GM21367 (cell line): ENCODE measurements around the gene KSR2.
"Not testable (repeated sequence)": the region's sequence is repeated elsewhere in the genome, so short reads cannot be mapped to it uniquely, and the experiment has no call there.

ENCODE experiments used
- ATAC-seq: cut with Tn5 transposase; IDR thresholded peaks from one replicate; pipeline ENCODE4 v1.9.1; 2021; ENCODE audit not compliant: unreplicated experiment

The KSR2 gene

DNA sequence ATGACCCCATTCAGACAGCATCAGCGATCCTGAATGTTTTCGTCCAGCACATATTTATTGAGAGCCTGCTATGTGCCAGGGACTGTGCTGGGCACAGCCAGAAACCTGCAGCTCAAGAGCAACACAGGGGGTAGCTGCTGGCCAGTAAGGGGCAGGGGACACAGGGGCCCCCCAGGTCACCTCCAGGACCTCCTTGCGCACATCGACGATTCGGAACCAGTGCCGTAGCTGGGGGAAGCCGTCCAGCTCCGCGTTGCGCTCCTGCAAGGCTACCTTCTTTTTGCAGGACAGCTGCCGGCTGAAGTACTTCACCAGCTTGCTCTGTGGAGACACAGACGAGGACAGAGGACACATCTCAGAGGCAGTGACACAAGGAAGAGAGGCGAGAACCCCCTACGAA lies 108.7 kb downstream of the KSR2 start:
- no peak for ATAC-seq

DNA sequence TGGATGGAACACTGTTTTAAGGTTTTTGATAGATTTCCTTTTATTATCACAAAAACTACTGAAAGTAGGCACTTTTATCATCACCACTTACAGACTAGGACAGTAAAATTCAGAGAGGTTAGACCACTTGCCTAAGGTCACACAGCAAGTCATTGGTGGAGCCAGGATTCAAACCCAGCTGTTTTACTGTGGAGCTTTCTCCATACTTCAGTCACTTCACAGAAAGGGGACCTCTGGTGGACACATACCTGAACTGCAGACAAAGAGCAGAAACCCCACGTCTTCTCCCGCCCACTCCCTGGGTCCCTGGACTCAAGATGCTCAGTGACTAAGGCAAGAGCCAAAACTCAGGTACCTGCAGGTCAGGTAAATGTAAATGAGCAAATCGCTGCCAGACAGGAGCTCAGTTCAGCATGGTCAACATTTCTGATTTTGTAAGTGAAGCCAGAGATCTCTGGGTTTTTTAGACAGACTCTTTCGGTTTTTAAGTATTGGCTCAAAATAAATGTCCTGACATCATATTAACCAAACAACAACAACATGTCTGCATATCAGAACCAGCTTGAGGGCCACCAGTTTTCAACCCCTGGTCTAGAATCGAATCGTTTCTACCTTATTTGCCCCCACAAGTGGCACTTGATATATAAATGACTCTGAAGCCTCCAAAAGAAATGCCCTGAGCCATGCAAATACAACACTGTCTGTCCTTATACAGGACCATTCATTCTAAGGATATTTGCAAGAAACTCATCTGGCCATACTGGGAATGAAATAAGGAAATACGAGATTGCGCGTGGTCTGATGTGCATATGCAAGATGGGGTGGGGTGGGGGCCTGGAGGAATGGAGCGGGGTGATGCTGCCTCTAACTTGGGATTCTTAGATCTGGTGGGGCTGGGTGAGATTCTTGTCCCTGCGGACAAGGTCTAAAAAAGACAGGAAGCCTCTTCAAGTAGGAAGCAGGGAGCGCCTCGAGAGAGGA lies 110.9 kb downstream of the KSR2 start:
- ATAC-seq: no peak

DNA sequence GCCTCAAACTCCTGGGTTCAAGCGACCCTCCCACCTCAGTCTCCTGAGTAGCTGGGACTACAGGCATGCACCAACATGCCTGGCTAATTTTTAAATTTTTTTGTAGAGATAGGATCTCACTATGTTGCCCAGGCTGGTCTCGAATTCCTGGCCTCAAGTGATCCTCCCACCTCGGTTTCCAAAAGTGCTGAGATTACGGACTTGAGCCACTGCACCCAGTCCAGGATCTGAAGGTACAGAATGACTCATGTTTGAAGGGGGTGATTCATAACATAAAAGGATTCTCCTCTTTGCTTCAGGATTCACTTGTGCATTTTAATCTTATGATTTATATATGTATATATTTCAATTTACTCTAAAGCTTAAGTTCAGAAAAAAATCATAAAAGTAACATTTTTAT lies 111.7 kb downstream of the KSR2 start:
- ATAC-seq: not testable (repeated sequence)

DNA sequence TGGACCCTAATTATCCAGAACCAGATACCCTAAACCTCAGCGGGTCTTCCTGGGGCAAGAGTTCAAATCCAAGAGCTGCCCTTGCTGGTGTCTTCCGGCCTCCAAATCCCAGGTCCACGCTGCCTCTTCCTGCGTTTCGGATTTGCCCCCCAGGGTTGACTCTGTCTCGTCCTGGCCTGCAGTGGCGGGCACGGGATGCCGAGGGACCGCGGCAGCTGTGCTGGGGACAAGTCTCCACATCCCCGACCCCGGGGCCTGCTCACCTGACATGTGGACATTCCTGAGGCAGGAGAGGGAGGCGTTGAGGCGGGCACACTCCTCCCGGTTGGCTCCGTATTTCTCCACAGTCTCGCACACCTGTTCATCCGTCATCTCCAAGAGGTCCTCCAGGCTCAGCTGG lies 113.6 kb downstream of the KSR2 start:
- no peak for ATAC-seq

DNA sequence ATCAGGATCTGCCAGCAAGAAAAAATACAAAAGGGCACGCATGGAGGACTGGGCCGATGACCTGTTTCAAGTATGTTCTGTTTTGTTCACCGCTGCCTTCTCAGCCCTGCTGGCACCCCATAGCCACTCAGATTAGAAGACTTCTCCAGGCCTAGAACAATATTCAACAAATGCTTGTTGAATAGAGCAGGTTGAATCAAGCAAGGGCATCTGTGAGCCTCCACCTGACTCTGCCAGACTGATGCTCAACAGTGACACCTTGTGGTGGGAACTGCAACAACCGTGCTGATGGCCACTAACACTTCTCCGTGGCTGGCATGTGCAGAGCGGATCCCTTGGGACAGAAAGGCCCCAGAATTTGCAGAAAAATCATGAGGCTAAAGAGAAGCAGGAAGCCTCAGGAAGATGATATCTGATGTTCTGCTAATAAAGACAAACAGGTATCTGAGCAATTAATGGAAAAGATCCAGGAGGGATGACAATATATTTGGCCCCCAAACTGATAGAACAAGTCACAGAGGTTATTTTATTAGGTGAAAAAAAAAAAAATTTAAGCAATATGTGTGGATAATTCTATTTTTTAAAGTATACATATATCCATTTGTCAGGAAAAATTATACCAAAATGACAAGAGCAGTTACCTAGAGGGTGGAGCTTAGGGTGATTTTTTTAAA lies 114.3 kb downstream of the KSR2 start:
- peak; percentile 51 for ATAC-seq

DNA sequence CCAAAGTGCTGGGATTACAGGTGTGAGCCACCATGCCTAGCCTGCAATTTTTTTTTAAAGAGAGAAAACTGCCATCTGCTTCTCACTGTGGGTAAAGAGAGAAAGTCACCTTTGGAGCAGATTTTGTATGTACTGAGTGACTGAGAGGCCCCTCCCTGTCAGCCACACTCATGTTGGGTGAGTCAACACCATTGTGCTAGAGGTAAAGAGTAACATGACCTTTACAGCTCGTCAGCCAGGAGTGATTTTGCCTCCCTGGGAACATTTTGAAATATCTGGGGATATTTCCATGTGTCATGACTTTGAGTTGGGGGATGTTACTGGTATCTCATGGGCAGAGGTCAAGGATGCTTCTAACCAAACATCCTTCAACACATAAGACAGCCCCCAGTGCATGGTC lies 115.2 kb downstream of the KSR2 start:
- ATAC-seq: no peak

DNA sequence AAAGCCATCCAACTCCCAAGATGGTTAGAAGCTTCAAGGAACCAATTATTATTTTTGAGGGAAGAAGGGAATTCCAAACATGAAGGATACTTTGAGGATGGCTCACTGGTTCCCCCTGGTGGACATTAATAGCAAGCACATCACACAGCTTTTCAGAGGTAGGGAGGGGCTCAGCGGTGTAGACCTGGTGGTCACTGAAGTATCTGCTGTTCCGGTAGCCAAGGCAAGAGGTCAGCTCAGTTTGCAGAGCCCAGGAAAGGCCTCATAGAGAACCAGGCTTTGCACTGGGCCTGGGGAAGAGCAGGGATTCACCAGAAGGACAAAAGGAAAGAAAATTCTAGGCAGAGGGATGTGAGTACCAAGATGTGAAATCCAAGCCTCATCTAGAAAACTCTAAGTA lies 118.7 kb downstream of the KSR2 start:
- no peak for ATAC-seq

DNA sequence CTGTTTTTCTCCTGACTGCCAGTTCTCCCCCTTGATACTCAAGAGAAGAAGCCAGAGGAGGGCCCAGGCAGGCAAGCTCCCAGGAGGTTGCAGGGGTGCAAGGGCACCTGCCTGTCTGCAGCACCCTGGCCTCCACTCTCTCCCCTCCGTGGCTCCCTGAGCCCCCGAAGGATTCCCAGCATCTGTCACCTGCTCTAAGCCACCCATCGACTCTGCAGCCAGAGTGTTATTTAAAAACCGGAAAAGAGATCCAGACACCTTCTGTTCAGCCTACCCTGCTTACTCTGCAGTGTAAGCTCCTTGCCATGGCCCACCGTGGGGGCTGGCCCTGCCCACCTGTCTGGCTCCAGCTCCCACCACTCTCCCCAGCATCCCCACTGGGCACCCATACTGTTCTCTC lies 121.4 kb downstream of the KSR2 start:
- no peak for ATAC-seq

DNA sequence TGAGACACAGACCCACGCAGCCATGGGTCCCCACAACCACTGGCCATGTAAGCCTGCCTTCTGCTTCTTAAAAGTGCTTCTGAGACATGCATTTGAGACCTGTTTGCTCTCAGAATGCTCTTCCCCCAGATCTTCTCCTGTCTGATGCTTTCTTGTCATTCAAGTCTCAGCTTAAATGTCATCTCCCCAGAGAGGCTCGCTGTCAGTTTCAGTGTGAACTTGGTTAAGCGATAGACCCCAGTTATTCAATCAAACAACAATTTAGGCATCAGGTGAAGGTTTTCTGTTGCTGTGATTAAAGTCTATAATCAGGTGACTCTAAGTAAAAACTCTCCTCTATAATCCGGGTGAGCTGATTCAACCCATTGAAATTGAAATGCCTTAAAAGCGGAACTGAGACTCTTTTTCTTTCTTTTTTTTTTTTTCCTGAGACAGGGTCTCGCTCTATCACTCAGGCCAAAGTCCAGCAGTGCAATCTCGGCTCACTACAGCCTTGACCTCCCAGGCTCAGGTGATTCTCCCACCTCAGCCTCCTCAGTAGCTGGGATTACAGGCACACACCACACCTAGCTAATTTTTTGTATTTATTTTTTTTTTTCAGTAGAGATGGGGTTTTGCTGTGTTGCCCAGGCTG lies 123.4 kb downstream of the KSR2 start:
- no peak for ATAC-seq

DNA sequence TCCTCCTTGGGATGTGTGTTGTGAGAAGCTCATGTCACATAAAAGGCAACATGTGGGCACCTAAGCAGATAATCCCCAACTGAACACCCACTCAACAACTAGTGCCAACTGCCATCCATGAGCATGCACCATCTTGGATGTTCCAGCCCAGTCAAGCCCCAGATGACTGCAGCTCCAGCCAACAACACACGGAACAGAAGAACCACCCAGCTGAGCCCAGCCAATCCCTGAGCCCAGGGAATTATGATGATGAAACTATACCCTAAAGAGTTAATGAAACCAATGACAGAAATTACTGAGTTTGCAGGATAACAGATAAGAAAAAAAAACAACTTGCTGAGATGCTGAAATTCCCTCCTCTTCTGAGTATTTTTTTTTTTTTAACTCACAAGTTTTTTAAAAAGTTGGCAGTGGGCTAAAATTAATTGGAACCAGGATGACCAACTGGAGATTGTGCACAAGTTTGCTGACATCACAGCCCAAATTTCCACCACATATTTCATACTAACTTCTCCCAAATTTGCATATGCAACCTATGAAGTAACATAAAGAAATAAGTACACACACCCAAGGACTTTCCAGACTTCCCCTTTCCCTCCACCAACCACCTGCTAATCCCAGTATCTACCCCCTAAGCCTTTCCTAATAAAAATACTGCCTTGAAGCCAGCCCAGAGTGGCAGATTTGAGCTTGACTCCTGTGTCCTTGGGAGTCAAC lies 124.5 kb downstream of the KSR2 start:
- no peak for ATAC-seq

DNA sequence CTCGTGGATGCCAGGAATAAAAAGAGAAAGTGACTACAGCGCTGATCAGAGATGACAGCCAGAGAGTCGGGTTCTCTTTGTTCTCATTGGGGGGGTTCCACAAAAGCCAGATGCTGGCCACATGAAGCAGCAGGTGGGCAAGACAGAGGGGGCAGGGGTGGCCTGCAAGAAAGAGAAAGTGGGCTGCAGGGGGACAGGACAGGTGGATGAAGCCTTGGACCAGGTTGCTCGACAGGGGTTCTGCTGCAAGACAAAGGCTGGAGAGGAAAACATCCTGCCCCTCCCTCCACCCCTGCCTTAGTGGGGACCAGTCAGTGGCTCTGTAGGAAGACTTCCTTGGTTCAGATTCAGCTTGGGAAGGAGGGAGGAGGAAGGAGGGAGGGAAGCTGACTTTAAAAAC lies 126.2 kb downstream of the KSR2 start:
- ATAC-seq: no peak

DNA sequence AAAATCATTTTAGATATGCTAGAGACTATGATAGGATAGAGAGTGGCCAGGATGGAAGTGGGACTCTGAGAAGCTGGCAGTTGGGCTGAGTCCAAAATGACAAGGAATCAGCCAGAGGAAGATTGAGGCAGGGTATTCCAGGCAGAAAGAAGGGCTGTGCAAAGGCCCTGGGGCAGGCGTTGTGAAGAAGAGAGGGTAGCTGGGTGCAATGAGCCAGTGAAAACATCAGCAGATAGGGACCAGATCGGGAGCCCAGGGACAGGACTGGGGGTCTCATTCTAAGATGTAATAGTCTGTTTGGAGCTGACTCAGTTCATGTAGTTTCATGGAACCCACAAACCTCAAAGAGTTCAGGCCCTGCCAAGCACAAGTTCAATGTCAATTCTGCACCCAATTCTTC lies 126.6 kb downstream of the KSR2 start:
- ATAC-seq: no peak

DNA sequence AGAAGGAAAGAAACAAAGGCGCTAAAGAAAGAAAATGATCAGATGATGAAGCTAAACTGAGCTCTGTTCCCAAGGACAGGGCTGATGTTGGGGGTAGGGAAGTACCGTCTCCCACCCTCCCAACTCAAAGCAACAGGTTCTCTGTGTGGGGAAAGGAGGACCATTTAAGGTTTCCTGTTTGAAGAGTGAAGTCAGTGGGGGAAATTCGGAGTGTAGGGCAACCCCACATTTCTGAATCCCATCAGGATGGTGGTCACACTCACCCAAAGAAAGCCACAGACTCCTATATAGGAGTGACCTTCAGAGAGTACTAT lies 131.1 kb downstream of the KSR2 start:
- no peak for ATAC-seq

DNA sequence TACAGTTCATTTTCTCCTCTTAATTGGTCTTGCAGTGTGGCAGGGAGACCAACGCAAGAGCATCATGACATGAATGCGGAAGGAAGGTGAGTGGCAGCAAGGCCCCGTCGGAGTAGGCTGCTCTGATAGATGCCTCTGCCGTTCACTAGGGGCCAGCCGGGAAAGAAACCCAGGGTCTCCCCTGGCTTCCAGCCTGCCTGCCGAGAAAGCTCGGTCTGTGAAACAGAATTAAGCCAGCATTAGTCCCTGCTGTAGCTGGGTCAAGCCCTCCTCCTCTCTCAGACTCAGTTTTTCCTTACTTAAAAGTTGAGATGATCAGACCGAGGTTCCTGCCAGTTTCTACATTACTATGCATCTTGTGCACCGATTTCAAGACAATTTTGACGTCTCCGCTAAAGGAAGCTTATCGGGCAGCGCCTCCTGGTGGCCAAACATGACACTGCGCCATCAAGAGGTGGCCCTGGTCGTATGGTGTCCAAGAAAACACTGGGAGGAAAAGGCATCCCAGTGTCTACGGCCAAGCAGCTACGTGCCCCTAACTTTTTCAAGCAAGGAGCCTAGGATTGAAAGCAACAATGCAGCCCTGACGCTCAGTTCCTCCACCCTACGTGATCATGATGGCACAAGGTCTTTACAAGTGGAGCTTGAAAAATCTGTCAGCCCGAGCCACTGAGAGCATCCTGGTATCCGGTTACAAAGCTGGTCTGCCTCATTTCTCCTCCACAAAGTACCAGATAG lies 131.6 kb downstream of the KSR2 start:
- ATAC-seq: peak; percentile 49

DNA sequence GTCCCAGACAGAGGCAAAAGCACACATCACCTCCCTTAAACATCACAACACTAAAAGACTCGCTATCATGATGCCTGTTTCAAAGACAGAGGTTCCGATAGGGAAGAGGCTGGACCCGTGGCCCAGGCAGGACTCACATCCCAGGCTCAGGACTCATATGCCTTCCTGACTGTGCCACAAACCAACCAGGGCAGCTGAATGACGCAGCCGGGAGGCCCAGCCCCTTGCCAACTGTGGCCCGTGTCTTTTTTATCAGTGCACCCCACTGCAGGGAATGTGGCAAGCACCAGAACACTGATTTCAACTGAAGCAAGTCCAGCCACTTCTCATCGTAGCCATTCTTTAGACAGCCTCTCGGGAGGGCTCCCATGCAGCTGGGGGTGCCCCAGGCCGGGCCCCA lies 132.3 kb downstream of the KSR2 start:
- no peak for ATAC-seq

DNA sequence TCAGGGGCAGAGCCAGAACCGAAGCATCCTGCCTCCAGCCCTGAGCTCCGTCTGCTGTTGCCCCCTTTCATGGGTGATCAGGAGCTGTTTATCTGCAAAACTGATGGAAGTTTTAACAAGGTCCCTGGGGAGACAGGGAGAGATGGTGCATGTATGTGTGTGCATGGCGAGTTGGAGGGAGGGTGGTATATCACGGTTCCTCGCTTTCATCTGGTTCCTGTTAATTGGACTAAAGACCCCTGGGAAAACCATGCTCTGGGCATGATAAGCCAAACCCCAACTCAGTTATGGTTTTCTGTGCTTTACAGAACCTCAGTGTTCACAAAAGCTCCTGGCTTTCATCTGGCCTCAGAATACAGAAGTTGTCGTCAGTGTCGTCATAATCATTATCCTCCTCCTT lies 133.6 kb downstream of the KSR2 start:
- no peak for ATAC-seq

DNA sequence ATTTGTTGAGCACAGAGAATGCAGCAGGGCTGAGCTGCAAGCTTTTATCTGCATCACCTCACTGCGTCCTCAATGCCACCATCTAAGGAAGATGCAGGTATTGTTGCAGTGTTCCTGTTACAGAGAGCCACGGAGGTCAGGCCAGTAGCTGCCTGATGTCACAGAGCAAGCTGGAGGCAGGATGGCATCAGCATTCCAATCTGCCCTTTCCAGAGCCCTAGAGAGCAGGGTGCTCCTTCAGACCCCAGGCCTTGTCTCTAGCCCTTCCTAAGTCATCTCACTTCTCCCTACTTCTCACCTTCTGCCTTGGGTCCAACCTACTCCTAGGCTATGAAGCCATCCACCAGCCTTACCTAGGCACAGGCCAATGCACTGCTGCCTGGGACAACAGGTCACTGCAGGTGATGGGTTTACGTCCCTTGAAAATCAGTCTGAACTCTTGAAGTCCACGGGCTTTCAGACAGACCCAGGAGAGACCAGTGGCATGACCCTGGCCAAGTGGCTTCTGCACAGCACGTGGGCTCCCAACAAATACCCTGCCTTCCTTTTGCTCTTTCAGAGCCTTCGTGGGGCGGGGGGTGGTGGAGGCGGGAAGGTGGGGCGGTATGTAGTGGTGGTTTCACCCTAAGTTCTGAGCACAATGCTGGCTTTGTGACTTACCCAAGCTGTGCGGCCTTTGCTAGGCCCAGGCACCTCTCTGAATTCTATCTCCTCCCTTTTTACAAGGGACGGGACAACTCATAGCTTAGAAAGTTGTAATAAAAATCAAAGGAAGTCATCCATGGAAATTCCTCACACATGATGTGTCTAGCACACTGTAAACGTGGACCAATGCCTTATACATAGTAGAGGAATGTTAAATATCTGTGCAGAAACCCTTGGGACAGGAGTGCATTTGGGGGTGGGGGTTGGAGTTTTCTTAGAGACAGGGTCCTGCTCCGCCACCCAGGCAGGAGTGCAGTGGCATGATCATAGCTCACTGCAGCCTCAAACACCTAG lies 136.0 kb downstream of the KSR2 start:
- ATAC-seq: no peak

DNA sequence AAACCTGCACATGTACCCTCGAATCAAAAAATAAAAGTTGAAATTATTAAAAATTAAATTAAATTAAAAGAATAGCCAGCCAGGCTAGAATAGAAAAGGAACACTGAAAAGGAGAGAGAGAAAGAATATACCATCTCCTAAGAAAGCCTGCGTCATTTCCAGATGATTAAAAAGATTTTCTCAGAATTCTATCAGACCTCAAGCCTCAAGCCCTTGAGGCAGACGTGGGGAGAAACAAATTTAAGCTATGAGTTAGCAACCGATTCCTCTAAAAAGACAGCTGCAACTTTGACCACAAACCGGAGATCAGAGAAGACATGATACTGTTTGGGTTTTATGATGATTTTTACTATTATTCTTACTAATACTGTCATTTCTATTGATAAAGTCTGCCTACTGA lies 138.3 kb downstream of the KSR2 start:
- ATAC-seq: no peak

DNA sequence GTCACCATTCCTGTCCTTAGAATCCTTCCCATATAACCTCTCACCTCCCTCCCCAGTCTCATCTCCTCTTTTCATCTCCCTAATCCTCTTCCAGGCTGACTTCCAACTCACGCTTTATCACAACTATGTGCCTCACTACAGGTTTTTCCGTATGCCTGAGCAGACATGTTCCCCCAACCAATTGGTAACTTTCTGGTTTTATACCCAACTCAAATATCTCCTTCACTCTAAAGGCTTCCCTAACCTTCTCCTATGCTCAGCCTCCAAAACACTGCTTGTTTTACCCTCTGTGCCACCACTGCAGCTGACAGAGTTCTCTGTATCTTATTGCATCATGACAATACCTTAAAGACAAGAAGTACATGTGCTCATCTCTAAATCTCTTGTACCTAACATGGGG lies 139.7 kb downstream of the KSR2 start:
- no peak for ATAC-seq

DNA sequence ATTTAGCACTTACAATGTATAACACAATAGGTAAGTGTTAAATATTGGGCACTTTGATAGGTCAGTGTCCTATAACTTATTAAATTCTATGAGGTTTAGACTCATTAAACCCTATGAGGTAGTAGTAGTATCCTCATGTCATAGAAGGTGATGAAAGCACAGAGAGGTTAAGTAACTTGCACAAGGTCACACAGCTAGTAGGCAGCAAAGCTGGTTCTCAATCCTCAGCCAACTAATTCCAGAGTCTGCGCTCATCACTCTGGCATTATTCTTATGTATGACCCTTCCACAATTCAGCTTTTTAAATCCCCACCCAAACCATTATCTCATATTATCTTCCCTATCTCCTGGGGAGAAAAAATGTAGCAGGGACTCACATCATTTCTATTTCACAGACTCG lies 141.1 kb downstream of the KSR2 start:
- no peak for ATAC-seq
